Astrocyte (in vitro differentiated cells and primary cell): ENCODE data around the gene ANKRD60.

ENCODE experiments used
- CTCF ChIP-seq: IDR thresholded peaks from 2 replicates; pipeline ENCODE4 v1.5.1; 2011; ENCODE audit warnings: low read depth, mild to moderate bottlenecking, inconsistent platforms, low read length, moderate library complexity; ENCODE audit not compliant: insufficient read depth
- EZH2 ChIP-seq: IDR thresholded peaks from 2 replicates; pipeline ENCODE4 v1.6.1; 2012; ENCODE audit warnings: mild to moderate bottlenecking, low read length, inconsistent platforms; ENCODE audit not compliant: insufficient read depth

GRCh38 chr20:58228484-58229197, at the start of gene ANKRD60:
- no peak for TF ChIP-seq CTCF
- TF ChIP-seq EZH2: peak; percentile 69
